GM23248 (cell line): Measurements from ENCODE around the gene NDUFB10.

Experiments used
- EZH2 ChIP-seq: fragments of 200-600 bp; sonication (generic); IDR thresholded peaks from 2 replicates; pipeline ENCODE4 v1.6.1; 2018; ENCODE audit warnings: antibody characterized with exemption, mild to moderate bottlenecking; ENCODE audit not compliant: insufficient read depth, poor library complexity, severe bottlenecking
- EZH2phosphoT487 ChIP-seq: fragments of 200-600 bp; sonication (generic); IDR thresholded peaks from 2 replicates; pipeline ENCODE4 v1.6.1; 2018; ENCODE audit warnings: antibody characterized with exemption, moderate library complexity, mild to moderate bottlenecking, low read depth; ENCODE audit not compliant: insufficient read depth

GRCh38 chr16:2003827-2004641 lies 44.7 kb downstream of the NDUFB10 start:
- TF ChIP-seq EZH2 (no peak), EZH2phosphoT487 (no peak)
